Liver (tissue), 9 donors: ENCODE results near the gene NSUN4. TPM values are rescaled to one million over a fixed set of nuclear protein-coding genes. Genes with fewer than 3 reads are reported as not detected.

Experiments
- DNase-seq: peaks from one replicate; pipeline ENCODE4 v3.0.0-alpha.2; 2017; ENCODE audit warnings: low spot score
- H3K27ac ChIP-seq, 2 donors: one replicate each; pipeline ENCODE4 v1.7.0; 2013; ENCODE audit warnings: inconsistent platforms in 2 of 2, low read length in 2 of 2, control low read depth in 1 of 2, low read depth in 1 of 2, mild to moderate bottlenecking in 1 of 2
- H3K27me3 ChIP-seq, 4 donors: one replicate each; pipeline versions ENCODE4 v1.6.1 to v1.7.0; 2013; ENCODE audit warnings: low read length in 3 of 4, inconsistent platforms in 1 of 4, mild to moderate bottlenecking in 1 of 4, moderate library complexity in 1 of 4; ENCODE audit not compliant: control insufficient read depth in 4 of 4, insufficient read depth in 4 of 4
- H3K36me3 ChIP-seq, 4 donors: one replicate each; pipeline versions ENCODE4 v1.6.1 to v1.7.0; 2013; ENCODE audit warnings: low read length in 3 of 4, mild to moderate bottlenecking in 3 of 4, low read depth in 1 of 4, moderate library complexity in 1 of 4; ENCODE audit not compliant: control insufficient read depth in 4 of 4, insufficient read depth in 3 of 4
- H3K4me1 ChIP-seq, 4 donors: one replicate each; pipeline versions ENCODE4 v1.6.1 to v1.7.0; 2013; ENCODE audit warnings: low read length in 3 of 4, mild to moderate bottlenecking in 3 of 4, moderate library complexity in 1 of 4; ENCODE audit not compliant: control insufficient read depth in 4 of 4, insufficient read depth in 4 of 4
- H3K4me3 ChIP-seq, 3 donors: one replicate each; pipeline versions ENCODE4 v1.6.1 to v1.7.0; 2013; ENCODE audit warnings: low read length in 3 of 3, control low read depth in 1 of 3, low read depth in 1 of 3, mild to moderate bottlenecking in 1 of 3
- H3K9ac ChIP-seq, 2 donors: one replicate each; pipeline ENCODE4 v1.7.0; 2013; ENCODE audit warnings: low read length in 2 of 2, mild to moderate bottlenecking in 2 of 2, moderate library complexity in 2 of 2, control low read depth in 1 of 2, low read depth in 1 of 2
- H3K9me3 ChIP-seq, 4 donors: one replicate each; pipeline versions ENCODE4 v1.6.1 to v1.7.0; 2013; ENCODE audit warnings: low read length in 3 of 4; ENCODE audit not compliant: control insufficient read depth in 4 of 4
- EGR1 ChIP-seq, 2 donors: IDR thresholded peaks; 2 replicates each; pipeline ENCODE4 v1.6.1; 2016 to 2018; ENCODE audit warnings: antibody characterized with exemption in 2 of 2, low read depth in 2 of 2
- FOXA1 ChIP-seq: IDR thresholded peaks from 2 replicates; pipeline ENCODE4 v1.6.1; 2016; ENCODE audit warnings: antibody characterized with exemption
- FOXA2 ChIP-seq: IDR thresholded peaks from 2 replicates; pipeline ENCODE4 v1.6.1; 2016; ENCODE audit warnings: antibody characterized with exemption
- GABPA ChIP-seq, 2 donors: IDR thresholded peaks in 1 of 2; conservative IDR thresholded peaks in 1 of 2; 2 replicates each; pipeline ENCODE4 v1.6.1; 2016; ENCODE audit warnings: antibody characterized with exemption in 2 of 2, mild to moderate bottlenecking in 1 of 2, moderate library complexity in 1 of 2
- HNF4A ChIP-seq, 2 donors: conservative IDR thresholded peaks; 2 replicates each; pipeline ENCODE4 v1.6.1; 2016; ENCODE audit warnings: antibody characterized with exemption in 2 of 2, mild to moderate bottlenecking in 2 of 2
- HNF4G ChIP-seq: IDR thresholded peaks from 2 replicates; pipeline ENCODE4 v1.6.1; 2016; ENCODE audit warnings: antibody characterized with exemption
- JUND ChIP-seq, 2 donors: IDR thresholded peaks; 2 replicates each; pipeline ENCODE4 v1.6.1; 2016; ENCODE audit warnings: antibody characterized with exemption in 2 of 2
- RAD21 ChIP-seq, 2 donors: IDR thresholded peaks; 2 replicates each; pipeline ENCODE4 v1.6.1; 2016; ENCODE audit warnings: antibody characterized with exemption in 2 of 2, mild to moderate bottlenecking in 2 of 2
- RXRA ChIP-seq, 2 donors: IDR thresholded peaks; 2 replicates each; pipeline ENCODE4 v1.6.1; 2017 to 2018; ENCODE audit warnings: antibody characterized with exemption in 2 of 2, mild to moderate bottlenecking in 1 of 2
- TAF1 ChIP-seq: conservative IDR thresholded peaks from 2 replicates; pipeline ENCODE4 v1.6.1; 2016; ENCODE audit warnings: antibody characterized with exemption, mild to moderate bottlenecking
- YY1 ChIP-seq: IDR thresholded peaks from 2 replicates; pipeline ENCODE4 v1.6.1; 2016; ENCODE audit warnings: antibody characterized with exemption, mild to moderate bottlenecking
- WGBS: extraction: QIAGEN DNeasy Blood & Tissue Kit; methylation state at CpG from one replicate; pipeline ENCODE4 v1.1.7; 2013; 5-methylcytosine and 5-hydroxymethylcytosine counted together
- polyA plus RNA-seq, 2 donors: library from polyadenylated mRNA; stranded (reverse) in 1 of 2; unstranded in 1 of 2; fragments of 200-250 nt in 1 of 2; fragments of >200 nt in 1 of 2; fragmentation: Nextera tagmentation in 1 of 2; extraction: Ambion mirVana in 1 of 2; gene quantifications; one replicate each; pipeline versions ENCODE4 v1.2.1 to v1.2.3, GENCODE V29; 2013 to 2015
- total RNA-seq, 2 donors: library from RNA; depleted of rRNA; stranded (reverse); fragments of >200 nt; gene quantifications; one replicate each; pipeline ENCODE4 v1.2.3, GENCODE V29; 2014
- TF ChIP-seq, protein P1 (sequence below): IDR thresholded peaks from 2 replicates; pipeline ENCODE4 v1.6.1; 2016; ENCODE audit warnings: antibody characterized with exemption
- TF ChIP-seq, protein P2 (sequence below): fragments of 150-350 bp; IDR thresholded peaks from 2 replicates; pipeline ENCODE4 v1.5.1; 2017; ENCODE audit warnings: improper control_type of control experiment, low read depth, low read length; ENCODE audit not compliant: missing input control
- TF ChIP-seq, protein P3 (sequence below): IDR thresholded peaks from 2 replicates; pipeline ENCODE4 v1.6.1; 2016; ENCODE audit warnings: antibody characterized with exemption
- TF ChIP-seq, protein P4 (sequence below): IDR thresholded peaks from 2 replicates; pipeline ENCODE4 v1.6.1; 2016; ENCODE audit warnings: antibody characterized with exemption, mild to moderate bottlenecking
- TF ChIP-seq, protein P5 (sequence below): IDR thresholded peaks from 2 replicates; pipeline ENCODE4 v1.6.1; 2016; ENCODE audit warnings: antibody characterized with exemption
- donor health status: healthy.
- donor health status: healthy.
- donor health status: healthy.
- donor health status: healthy.
- donor health status: healthy.

Gene NSUN4
- total and polyA plus RNA-seq, 4 donors, result 7.0 to 17.2 (median 12.0) TPM

DNA sequence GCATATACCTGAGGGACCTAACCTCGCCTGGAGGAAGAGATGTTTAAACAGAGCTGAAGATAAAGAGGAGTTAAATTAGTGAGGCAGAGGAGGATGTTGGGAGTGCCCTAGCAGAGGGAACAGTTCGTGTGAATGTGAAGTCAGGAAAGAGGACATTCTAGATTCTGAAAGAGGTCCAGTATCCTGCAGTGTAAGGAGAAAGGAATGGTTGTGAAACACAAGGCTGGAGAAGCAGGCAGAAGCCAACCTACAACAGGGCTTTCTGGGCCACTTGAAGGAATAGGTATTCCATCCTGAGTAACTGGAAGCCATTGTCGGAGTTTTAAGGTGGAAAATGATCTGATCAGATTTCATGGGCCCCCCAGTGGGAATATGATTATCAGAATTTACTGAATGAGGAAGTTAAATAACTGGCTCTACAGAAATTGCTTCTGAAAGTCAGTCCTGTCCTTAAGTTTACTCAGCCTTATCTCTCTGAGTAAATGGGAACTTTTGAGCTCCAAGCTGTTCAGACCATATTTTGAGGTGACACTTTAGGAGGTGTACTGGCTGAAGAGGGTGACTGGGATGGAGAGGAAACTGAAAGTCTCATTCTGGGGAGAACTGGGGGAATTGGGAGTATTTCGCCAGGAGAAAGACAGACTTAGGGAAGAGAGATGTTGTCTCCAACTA, 29.1 kb downstream of the NSUN4 start:
- no peak overlapping the region for H3K9ac ChIP-seq
- WGBS, result 83% methylated on average over 4 of the region's 4 CpGs
- H3K4me1 ChIP-seq, result no peaks in the 10 kb centered on the region
- TF ChIP-seq RXRA (IDR thresholded peaks at IDR 0.05) (no peak), JUND (IDR thresholded peaks at IDR 0.05) (no peak), FOXA2 (no peak), HNF4A (conservative IDR thresholded peaks at IDR 0.05) (no peak), YY1 (no peak), FOXA1 (no peak), GABPA (IDR thresholded peaks at IDR 0.05 in 1 of 2, conservative IDR thresholded peaks at IDR 0.05 in 1 of 2) (no peak), RAD21 (IDR thresholded peaks at IDR 0.05) (no peak), EGR1 (IDR thresholded peaks at IDR 0.05; ENCODE audit: low read depth in 2 of 2) (no peak), HNF4G (no peak), TAF1 (no peak)
- TF ChIP-seq, protein P1, sequence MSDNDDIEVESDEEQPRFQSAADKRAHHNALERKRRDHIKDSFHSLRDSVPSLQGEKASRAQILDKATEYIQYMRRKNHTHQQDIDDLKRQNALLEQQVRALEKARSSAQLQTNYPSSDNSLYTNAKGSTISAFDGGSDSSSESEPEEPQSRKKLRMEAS, result no peak
- TF ChIP-seq, protein P2, sequence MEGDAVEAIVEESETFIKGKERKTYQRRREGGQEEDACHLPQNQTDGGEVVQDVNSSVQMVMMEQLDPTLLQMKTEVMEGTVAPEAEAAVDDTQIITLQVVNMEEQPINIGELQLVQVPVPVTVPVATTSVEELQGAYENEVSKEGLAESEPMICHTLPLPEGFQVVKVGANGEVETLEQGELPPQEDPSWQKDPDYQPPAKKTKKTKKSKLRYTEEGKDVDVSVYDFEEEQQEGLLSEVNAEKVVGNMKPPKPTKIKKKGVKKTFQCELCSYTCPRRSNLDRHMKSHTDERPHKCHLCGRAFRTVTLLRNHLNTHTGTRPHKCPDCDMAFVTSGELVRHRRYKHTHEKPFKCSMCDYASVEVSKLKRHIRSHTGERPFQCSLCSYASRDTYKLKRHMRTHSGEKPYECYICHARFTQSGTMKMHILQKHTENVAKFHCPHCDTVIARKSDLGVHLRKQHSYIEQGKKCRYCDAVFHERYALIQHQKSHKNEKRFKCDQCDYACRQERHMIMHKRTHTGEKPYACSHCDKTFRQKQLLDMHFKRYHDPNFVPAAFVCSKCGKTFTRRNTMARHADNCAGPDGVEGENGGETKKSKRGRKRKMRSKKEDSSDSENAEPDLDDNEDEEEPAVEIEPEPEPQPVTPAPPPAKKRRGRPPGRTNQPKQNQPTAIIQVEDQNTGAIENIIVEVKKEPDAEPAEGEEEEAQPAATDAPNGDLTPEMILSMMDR, result no peak
- TF ChIP-seq, protein P3, sequence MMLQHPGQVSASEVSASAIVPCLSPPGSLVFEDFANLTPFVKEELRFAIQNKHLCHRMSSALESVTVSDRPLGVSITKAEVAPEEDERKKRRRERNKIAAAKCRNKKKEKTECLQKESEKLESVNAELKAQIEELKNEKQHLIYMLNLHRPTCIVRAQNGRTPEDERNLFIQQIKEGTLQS, result no peak
- TF ChIP-seq, protein P4, sequence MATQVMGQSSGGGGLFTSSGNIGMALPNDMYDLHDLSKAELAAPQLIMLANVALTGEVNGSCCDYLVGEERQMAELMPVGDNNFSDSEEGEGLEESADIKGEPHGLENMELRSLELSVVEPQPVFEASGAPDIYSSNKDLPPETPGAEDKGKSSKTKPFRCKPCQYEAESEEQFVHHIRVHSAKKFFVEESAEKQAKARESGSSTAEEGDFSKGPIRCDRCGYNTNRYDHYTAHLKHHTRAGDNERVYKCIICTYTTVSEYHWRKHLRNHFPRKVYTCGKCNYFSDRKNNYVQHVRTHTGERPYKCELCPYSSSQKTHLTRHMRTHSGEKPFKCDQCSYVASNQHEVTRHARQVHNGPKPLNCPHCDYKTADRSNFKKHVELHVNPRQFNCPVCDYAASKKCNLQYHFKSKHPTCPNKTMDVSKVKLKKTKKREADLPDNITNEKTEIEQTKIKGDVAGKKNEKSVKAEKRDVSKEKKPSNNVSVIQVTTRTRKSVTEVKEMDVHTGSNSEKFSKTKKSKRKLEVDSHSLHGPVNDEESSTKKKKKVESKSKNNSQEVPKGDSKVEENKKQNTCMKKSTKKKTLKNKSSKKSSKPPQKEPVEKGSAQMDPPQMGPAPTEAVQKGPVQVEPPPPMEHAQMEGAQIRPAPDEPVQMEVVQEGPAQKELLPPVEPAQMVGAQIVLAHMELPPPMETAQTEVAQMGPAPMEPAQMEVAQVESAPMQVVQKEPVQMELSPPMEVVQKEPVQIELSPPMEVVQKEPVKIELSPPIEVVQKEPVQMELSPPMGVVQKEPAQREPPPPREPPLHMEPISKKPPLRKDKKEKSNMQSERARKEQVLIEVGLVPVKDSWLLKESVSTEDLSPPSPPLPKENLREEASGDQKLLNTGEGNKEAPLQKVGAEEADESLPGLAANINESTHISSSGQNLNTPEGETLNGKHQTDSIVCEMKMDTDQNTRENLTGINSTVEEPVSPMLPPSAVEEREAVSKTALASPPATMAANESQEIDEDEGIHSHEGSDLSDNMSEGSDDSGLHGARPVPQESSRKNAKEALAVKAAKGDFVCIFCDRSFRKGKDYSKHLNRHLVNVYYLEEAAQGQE, result no peak
- TF ChIP-seq, protein P5, sequence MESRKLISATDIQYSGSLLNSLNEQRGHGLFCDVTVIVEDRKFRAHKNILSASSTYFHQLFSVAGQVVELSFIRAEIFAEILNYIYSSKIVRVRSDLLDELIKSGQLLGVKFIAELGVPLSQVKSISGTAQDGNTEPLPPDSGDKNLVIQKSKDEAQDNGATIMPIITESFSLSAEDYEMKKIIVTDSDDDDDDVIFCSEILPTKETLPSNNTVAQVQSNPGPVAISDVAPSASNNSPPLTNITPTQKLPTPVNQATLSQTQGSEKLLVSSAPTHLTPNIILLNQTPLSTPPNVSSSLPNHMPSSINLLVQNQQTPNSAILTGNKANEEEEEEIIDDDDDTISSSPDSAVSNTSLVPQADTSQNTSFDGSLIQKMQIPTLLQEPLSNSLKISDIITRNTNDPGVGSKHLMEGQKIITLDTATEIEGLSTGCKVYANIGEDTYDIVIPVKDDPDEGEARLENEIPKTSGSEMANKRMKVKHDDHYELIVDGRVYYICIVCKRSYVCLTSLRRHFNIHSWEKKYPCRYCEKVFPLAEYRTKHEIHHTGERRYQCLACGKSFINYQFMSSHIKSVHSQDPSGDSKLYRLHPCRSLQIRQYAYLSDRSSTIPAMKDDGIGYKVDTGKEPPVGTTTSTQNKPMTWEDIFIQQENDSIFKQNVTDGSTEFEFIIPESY, result no peak
- DNase-seq, result no peak
- no peak overlapping the region for H3K27ac ChIP-seq
- no peaks in the 10 kb centered on the region for H3K27me3 ChIP-seq
- no peaks in the 10 kb centered on the region for H3K9me3 ChIP-seq
- H3K36me3 ChIP-seq, result peaks cover 3 to 24% (median 11%) of the 10 kb centered on the region in 4 donors
- H3K4me3 ChIP-seq, result no peak overlapping the region
